ENCODE results near the gene HHEX. TPM values are rescaled to one million over a fixed set of nuclear protein-coding genes. Genes with fewer than 3 reads are reported as not detected.
A peak's percentile ranks its signal among the peaks of the same experiment; 100 is the strongest.

Gene HHEX
- total RNA-seq, 2 donors from 2014 or later = 96.5 to 113 TPM

DNA sequence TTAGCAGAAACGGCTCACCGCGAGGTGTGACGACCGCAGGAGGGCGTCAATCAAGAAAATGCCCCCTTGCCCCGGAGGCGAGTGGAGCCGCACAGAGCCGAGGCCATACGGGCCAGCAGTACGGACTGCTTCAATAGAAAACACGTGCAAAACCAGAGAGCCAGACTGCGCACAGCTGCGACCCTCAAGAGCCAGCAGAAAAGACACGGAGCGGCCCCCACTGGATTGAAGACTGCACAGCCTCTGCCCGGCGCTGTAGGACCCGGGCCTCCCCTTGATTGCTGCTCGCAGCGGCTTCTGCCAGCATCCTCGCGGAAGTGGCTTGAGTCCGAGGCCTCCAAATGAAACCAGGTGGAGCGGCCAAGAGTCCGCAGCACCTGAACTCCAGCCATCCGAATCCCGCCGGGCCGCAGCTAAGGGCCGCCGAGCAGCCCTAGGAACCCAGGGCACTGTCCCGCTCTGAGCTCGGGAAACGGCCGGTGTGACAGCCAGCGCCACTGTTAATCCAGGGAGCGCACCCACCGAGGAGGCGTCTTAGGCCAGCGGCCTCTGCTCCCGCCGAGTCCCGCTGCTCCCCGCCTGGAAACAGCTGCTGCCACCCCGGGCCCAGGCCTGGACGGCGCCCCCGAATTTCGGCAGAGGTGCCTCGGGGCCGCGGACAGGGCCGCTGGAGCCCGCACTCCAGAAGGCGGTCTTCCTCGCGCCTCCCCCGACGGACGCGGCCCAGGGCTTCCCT, 660 bp upstream of the HHEX start:
- 2 to 3% methylated on average over 33 to 63 of the region's 63 CpGs for WGBS, 2 experiments (ENCODE audit: insufficient coverage in 1 of 2, insufficient read length in 1 of 2)
- TF ChIP-seq, protein P1, sequence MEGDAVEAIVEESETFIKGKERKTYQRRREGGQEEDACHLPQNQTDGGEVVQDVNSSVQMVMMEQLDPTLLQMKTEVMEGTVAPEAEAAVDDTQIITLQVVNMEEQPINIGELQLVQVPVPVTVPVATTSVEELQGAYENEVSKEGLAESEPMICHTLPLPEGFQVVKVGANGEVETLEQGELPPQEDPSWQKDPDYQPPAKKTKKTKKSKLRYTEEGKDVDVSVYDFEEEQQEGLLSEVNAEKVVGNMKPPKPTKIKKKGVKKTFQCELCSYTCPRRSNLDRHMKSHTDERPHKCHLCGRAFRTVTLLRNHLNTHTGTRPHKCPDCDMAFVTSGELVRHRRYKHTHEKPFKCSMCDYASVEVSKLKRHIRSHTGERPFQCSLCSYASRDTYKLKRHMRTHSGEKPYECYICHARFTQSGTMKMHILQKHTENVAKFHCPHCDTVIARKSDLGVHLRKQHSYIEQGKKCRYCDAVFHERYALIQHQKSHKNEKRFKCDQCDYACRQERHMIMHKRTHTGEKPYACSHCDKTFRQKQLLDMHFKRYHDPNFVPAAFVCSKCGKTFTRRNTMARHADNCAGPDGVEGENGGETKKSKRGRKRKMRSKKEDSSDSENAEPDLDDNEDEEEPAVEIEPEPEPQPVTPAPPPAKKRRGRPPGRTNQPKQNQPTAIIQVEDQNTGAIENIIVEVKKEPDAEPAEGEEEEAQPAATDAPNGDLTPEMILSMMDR (conservative IDR thresholded peaks at IDR 0.05) = peak; percentile 51
- H3K27ac Mint-ChIP-seq = peak overlapping the region; percentile 84
- peaks cover 22% of the 10 kb centered on the region for H3K36me3 ChIP-seq (ENCODE audit: control insufficient read depth, insufficient read depth, low read length)
- peak overlapping the region; percentile 80 for H3K4me3 ChIP-seq (ENCODE audit: low read length)
- peaks cover 44% of the 10 kb centered on the region for H3K27me3 Mint-ChIP-seq (ENCODE audit: insufficient read depth)
- peaks cover 27% of the 10 kb centered on the region for H3K36me3 Mint-ChIP-seq (ENCODE audit: low read depth)
- peaks cover 43% of the 10 kb centered on the region for H3K27me3 ChIP-seq (ENCODE audit: control insufficient read depth, insufficient read depth, low read length, poor library complexity, severe bottlenecking)
- H3K4me3 Mint-ChIP-seq = peak overlapping the region; percentile 97
- H3K4me1 ChIP-seq (ENCODE audit: control insufficient read depth, insufficient read depth, low read length) = no peaks in the 10 kb centered on the region
- H3K4me1 Mint-ChIP-seq = peaks cover 16% of the 10 kb centered on the region
- H3K9me3 ChIP-seq (ENCODE audit: control insufficient read depth, low read length) = peaks cover 16% of the 10 kb centered on the region
- DNase-seq = peak; percentile 87
- H3K9me3 Mint-ChIP-seq = peaks cover 18% of the 10 kb centered on the region
- H3K27ac ChIP-seq (ENCODE audit: low read depth, low read length) = no peak overlapping the region
- peak overlapping the region; percentile 17 for H3K9ac ChIP-seq (ENCODE audit: extremely low read depth, low read length, poor library complexity, severe bottlenecking)

DNA sequence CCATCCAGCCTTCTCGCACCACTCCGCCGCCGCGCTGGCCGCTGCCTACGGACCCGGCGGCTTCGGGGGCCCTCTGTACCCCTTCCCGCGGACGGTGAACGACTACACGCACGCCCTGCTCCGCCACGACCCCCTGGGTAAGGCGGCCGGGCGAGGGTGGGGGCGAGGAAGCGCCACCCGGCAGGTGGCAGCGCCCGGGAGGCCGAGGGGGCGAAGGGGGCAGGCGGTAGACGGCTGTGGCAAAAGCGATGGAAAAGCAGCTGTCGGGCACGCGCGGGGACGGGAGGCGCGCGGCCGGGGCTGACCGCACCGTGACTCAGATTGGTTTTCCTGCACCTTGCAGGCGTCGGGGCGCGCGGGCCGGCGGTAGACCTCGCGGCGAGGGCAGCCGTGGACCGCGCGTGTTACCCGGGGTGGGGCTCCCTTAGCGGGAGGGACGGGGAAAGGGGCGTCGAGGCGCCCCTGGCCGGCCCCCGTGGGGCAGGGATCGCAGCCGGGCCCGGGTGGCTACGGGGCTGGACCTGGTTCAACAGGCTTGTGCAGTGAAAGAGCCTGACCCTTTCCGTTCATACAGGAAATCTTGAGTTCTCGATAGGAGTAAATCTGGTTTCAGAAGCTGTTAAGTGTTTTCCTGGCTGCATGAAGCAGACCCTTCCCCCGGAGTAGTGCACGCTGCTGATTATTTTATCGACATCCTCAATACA, 608 bp downstream of the HHEX start:
- Mint-ChIP-seq H3K27me3 (ENCODE audit: insufficient read depth) (peaks cover 47% of the 10 kb centered on the region), H3K27ac (peak overlapping the region; percentile 85)

DNA sequence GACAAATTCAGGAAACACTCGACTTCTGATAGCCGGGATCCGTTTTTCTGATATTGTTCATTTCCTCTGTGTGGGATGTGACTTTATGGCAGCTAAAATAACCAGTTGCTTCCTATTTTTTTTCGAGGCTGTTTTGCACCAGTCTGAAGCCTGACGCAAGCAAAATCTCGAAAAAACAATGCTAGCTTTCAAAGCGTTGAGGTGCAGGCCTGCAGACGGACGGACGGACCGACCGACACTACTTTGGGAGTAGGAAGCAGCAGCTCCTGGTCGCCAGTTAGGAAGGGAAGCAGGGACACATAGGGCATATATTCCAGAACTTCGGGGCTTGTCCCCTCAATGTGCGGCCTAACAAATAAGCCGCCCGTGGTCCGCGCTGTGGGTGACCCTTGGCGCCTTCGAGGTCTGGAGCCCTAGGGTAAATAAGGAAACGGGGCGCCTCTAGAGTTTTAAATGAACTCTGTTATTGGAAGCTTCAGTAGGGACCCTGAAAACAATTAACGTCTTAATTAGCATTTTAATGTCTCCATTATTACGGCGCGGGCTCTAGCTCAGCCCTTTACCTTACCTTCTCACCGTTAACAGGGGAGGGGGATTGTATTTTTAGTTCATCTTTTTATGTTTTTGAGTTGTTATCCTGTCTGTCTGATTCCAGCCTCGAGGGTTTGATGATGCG, 1.3 kb downstream of the HHEX start:
- TF ChIP-seq, protein P1 (conservative IDR thresholded peaks at IDR 0.05) = no peak
- DNase-seq = peak; percentile 67
- H3K4me1 ChIP-seq (ENCODE audit: control insufficient read depth, insufficient read depth, low read length) = peaks cover 5% of the 10 kb centered on the region
- H3K9me3 ChIP-seq (ENCODE audit: control insufficient read depth, low read length) = peaks cover 5% of the 10 kb centered on the region
- peaks cover 49% of the 10 kb centered on the region for H3K27me3 Mint-ChIP-seq (ENCODE audit: insufficient read depth)
- H3K4me1 Mint-ChIP-seq = peaks cover 29% of the 10 kb centered on the region
- H3K9ac ChIP-seq (ENCODE audit: extremely low read depth, low read length, poor library complexity, severe bottlenecking) = peak overlapping the region; percentile 68
- peaks cover 7% of the 10 kb centered on the region for H3K9me3 Mint-ChIP-seq
- H3K27ac ChIP-seq (ENCODE audit: low read depth, low read length) = no peak overlapping the region
- WGBS, 2 experiments (ENCODE audit: insufficient coverage in 1 of 2, insufficient read length in 1 of 2) = 1 to 3% methylated on average over 21 to 29 of the region's 30 CpGs
- H3K4me3 Mint-ChIP-seq = peak overlapping the region; percentile 97
- peak overlapping the region; percentile 89 for H3K4me3 ChIP-seq (ENCODE audit: low read length)
- peak overlapping the region; percentile 97 for H3K27ac Mint-ChIP-seq
- peaks cover 39% of the 10 kb centered on the region for H3K36me3 Mint-ChIP-seq (ENCODE audit: low read depth)
- peaks cover 53% of the 10 kb centered on the region for H3K27me3 ChIP-seq (ENCODE audit: control insufficient read depth, insufficient read depth, low read length, poor library complexity, severe bottlenecking)
- H3K36me3 ChIP-seq (ENCODE audit: control insufficient read depth, insufficient read depth, low read length) = peaks cover 29% of the 10 kb centered on the region

More for the DNA sequence above, 608 bp downstream of the HHEX start:
- Histone ChIP-seq H3K9ac (ENCODE audit: extremely low read depth, low read length, poor library complexity, severe bottlenecking) (peak overlapping the region; percentile 68), H3K36me3 (ENCODE audit: control insufficient read depth, insufficient read depth, low read length) (peaks cover 29% of the 10 kb centered on the region), H3K4me1 (ENCODE audit: control insufficient read depth, insufficient read depth, low read length) (peaks cover 5% of the 10 kb centered on the region), H3K27ac (ENCODE audit: low read depth, low read length) (no peak overlapping the region), H3K9me3 (ENCODE audit: control insufficient read depth, low read length) (peaks cover 12% of the 10 kb centered on the region), H3K27me3 (ENCODE audit: control insufficient read depth, insufficient read depth, low read length, poor library complexity, severe bottlenecking) (peaks cover 49% of the 10 kb centered on the region), H3K4me3 (ENCODE audit: low read length) (peak overlapping the region; percentile 89)
- TF ChIP-seq, protein P1 (conservative IDR thresholded peaks at IDR 0.05) = peak; percentile 9
- Mint-ChIP-seq H3K4me3 (peak overlapping the region; percentile 97), H3K4me1 (peaks cover 27% of the 10 kb centered on the region), H3K9me3 (peaks cover 10% of the 10 kb centered on the region), H3K36me3 (ENCODE audit: low read depth) (peaks cover 36% of the 10 kb centered on the region)
- peak; percentile 80 for DNase-seq
- 0 to 1% methylated on average over 40 to 73 of the region's 73 CpGs for WGBS, 2 experiments (ENCODE audit: insufficient coverage in 1 of 2, insufficient read length in 1 of 2)
